A549 (cell line): Measurements from ENCODE around the gene HBG2. TPM values are rescaled to one million over a fixed set of nuclear protein-coding genes. Genes with fewer than 3 reads are reported as not detected.

Experiments used
- ATAC-seq, 2 experiments: fragments of 200-7000 bp in 1 of 2; fragments of >200 bp in 1 of 2; cut with Nextera tagmentation in 1 of 2; cut with Tn5 transposase in 1 of 2; 3 replicates each; pipeline versions ENCODE4 v1.8.0 to v1.9.1; 2018 to 2020; ENCODE audit warnings: mild to moderate bottlenecking in 1 of 2, moderate library complexity in 1 of 2
- CTCF ChIA-PET: fragments of 300-600 bp; sonication (Branson Sonifier 250); formaldehyde crosslinking; extraction: SDS; loops from one replicate; lab custom pipeline; 2021; ENCODE audit warnings: antibody characterized with exemption, inconsistent platforms; lab: Yijun Ruan, JAX
- POLR2A ChIA-PET: fragments of 350-600 bp; formaldehyde crosslinking; extraction: SDS; loops from one replicate; lab custom pipeline; 2021; ENCODE audit warnings: antibody characterized with exemption, inconsistent platforms; lab: Yijun Ruan, JAX
- DNase-seq, 2 experiments: peaks; one replicate each; pipeline versions ENCODE4 v3.0.0 to v3.0.0-alpha.2; 2011 to 2016; ENCODE audit warnings: low read depth in 1 of 2, low spot score in 1 of 2
- FAIRE-seq: peaks from 2 replicates; lab custom pipeline; 2011; peaks lifted over from hg19 to GRCh38; lab: Jason Lieb, UNC
- H3K27ac ChIP-seq, 2 experiments: fragments of >200 bp; sonication (Bioruptor Twin); formaldehyde crosslinking; 3 replicates each; pipeline ENCODE4 v1.5.1; 2016 to 2017
- H3K4me1 ChIP-seq: fragments of >200 bp; sonication (Bioruptor Twin); formaldehyde crosslinking; 3 replicates; pipeline ENCODE4 v1.6.1; 2016
- H3K4me2 ChIP-seq: fragments of >200 bp; sonication (Bioruptor Twin); formaldehyde crosslinking; 3 replicates; pipeline ENCODE4 v1.6.1; 2016
- H3K4me3 ChIP-seq: fragments of >200 bp; sonication (Bioruptor Twin); formaldehyde crosslinking; 3 replicates; pipeline ENCODE4 v1.5.1; 2016
- H3K9me3 ChIP-seq: fragments of >200 bp; sonication (Bioruptor Twin); formaldehyde crosslinking; 3 replicates; pipeline ENCODE4 v1.6.1; 2016
- BHLHE40 ChIP-seq: IDR thresholded peaks from 2 replicates; pipeline ENCODE4 v1.6.1; 2012; ENCODE audit warnings: low read depth, low read length, inconsistent platforms
- CBX8 ChIP-seq: fragments of 200-600 bp; sonication (generic); IDR thresholded peaks from 2 replicates; pipeline ENCODE4 v1.6.1; 2016
- CEBPB ChIP-seq, 2 experiments: fragments of >200 bp in 1 of 2; sonication (Bioruptor Twin) in 1 of 2; formaldehyde crosslinking in 1 of 2; IDR thresholded peaks; 2 replicates each; pipeline ENCODE4 v1.6.1; 2012 to 2016
- CHD4 ChIP-seq: fragments of 200-600 bp; sonication (generic); IDR thresholded peaks from 2 replicates; pipeline ENCODE4 v1.6.1; 2016; ENCODE audit warnings: antibody characterized with exemption, mild to moderate bottlenecking, borderline replicate concordance
- EHF ChIP-seq: fragments of 250-450 bp; sonication (Bioruptor Pico); IDR thresholded peaks from 2 replicates; pipeline ENCODE4 v1.5.0; 2020; ENCODE audit warnings: mild to moderate bottlenecking
- EHMT2 ChIP-seq: fragments of 200-600 bp; sonication (generic); IDR thresholded peaks from 2 replicates; pipeline ENCODE4 v1.6.1; 2016; ENCODE audit warnings: antibody characterized with exemption, low read depth, mild to moderate bottlenecking, moderate library complexity
- FOXS1 ChIP-seq: fragments of 250-450 bp; sonication (Bioruptor Pico); IDR thresholded peaks from 2 replicates; pipeline ENCODE4 v1.5.0; 2020; ENCODE audit warnings: mild to moderate bottlenecking, moderate library complexity
- HOXA7 ChIP-seq: fragments of 250-450 bp; sonication (Bioruptor Pico); IDR thresholded peaks from 2 replicates; pipeline ENCODE4 v1.5.0; 2020; ENCODE audit warnings: mild to moderate bottlenecking, moderate library complexity
- KDM1A ChIP-seq: fragments of 200-600 bp; sonication (generic); IDR thresholded peaks from 2 replicates; pipeline ENCODE4 v1.6.1; 2016; ENCODE audit warnings: low read depth, mild to moderate bottlenecking
- KDM5A ChIP-seq: fragments of 200-600 bp; sonication (generic); IDR thresholded peaks from 2 replicates; pipeline ENCODE4 v1.6.1; 2016; ENCODE audit warnings: antibody characterized with exemption, mild to moderate bottlenecking
- MAZ ChIP-seq: fragments of 150-350 bp; IDR thresholded peaks from 2 replicates; pipeline ENCODE4 v1.6.1; 2014; ENCODE audit warnings: antibody characterized with exemption, low read depth, low read length, borderline replicate concordance
- MYC ChIP-seq: IDR thresholded peaks from 2 replicates; pipeline ENCODE4 v1.6.1; 2012; ENCODE audit warnings: mild to moderate bottlenecking, inconsistent platforms, low read length, improper control_type of control experiment, borderline replicate concordance
- PHF8 ChIP-seq: fragments of 200-600 bp; sonication (generic); IDR thresholded peaks from 2 replicates; pipeline ENCODE4 v1.6.1; 2016; ENCODE audit warnings: low read depth, mild to moderate bottlenecking, antibody characterized with exemption, moderate library complexity, borderline replicate concordance
- POLR2AphosphoS2 ChIP-seq: conservative IDR thresholded peaks from 2 replicates; pipeline ENCODE4 v1.6.1; 2012; ENCODE audit warnings: low read length, improper control_type of control experiment, inconsistent platforms
- RAD21 ChIP-seq, 2 experiments: fragments of >200 bp in 1 of 2; sonication (Bioruptor Twin) in 1 of 2; formaldehyde crosslinking in 1 of 2; IDR thresholded peaks in 1 of 2; conservative IDR thresholded peaks in 1 of 2; 2 replicates in 1 of 2; 3 replicates in 1 of 2; pipeline ENCODE4 v1.6.1; 2012 to 2018; ENCODE audit warnings: inconsistent platforms in 1 of 2
- RARB ChIP-seq: fragments of 250-450 bp; sonication (Bioruptor Pico); IDR thresholded peaks from 2 replicates; pipeline ENCODE4 v1.8.0; 2021; ENCODE audit warnings: mild to moderate bottlenecking, moderate library complexity
- RCOR1 ChIP-seq: fragments of 150-350 bp; IDR thresholded peaks from 2 replicates; pipeline ENCODE4 v1.6.1; 2014; ENCODE audit warnings: antibody characterized with exemption, low read length, low read depth
- TFCP2L1 ChIP-seq: fragments of 250-450 bp; sonication (Bioruptor Pico); IDR thresholded peaks from 2 replicates; pipeline ENCODE4 v1.5.0; 2021; ENCODE audit warnings: mild to moderate bottlenecking
- TP53 ChIP-seq: fragments of 250-450 bp; sonication (Bioruptor Pico); IDR thresholded peaks from 2 replicates; pipeline ENCODE4 v1.5.0; 2021; ENCODE audit warnings: mild to moderate bottlenecking, moderate library complexity
- ZC3H11A ChIP-seq: fragments of 450-650 bp; IDR thresholded peaks from 2 replicates; pipeline ENCODE4 v1.6.1; 2014; ENCODE audit warnings: antibody characterized with exemption, mild to moderate bottlenecking
- ZFP36 ChIP-seq: fragments of 450-650 bp; IDR thresholded peaks from 2 replicates; pipeline ENCODE4 v1.6.1; 2014; ENCODE audit warnings: borderline replicate concordance; ENCODE audit not compliant: partially characterized antibody
- ZNF302 ChIP-seq: fragments of 250-450 bp; sonication (Bioruptor Pico); IDR thresholded peaks from 2 replicates; pipeline ENCODE4 v1.9.0; 2021; ENCODE audit warnings: inconsistent platforms, mild to moderate bottlenecking, moderate library complexity
- WGBS: methylation state at CpG from one replicate; pipeline ENCODE4 v1.1.6; 2017; ENCODE audit errors: missing lambda C conversion rate; 5-methylcytosine and 5-hydroxymethylcytosine counted together
- polyA plus RNA-seq, 4 experiments: library from polyadenylated mRNA; depleted of rRNA in 3 of 4; stranded (reverse); fragments of >200 nt; fragmentation: RNase III in 1 of 4; extraction: RNeasy Plus Mini Kit Qiagen cat#74134 plus additional on column Dnase treatment in 1 of 4; gene quantifications; 2 replicates in 3 of 4; 3 replicates in 1 of 4; pipeline ENCODE4 v1.2.3, GENCODE V29; 2011 to 2017
- TF ChIP-seq, protein P1 (sequence below): fragments of 450-650 bp; IDR thresholded peaks from 2 replicates; pipeline ENCODE4 v1.6.1; 2014; ENCODE audit warnings: antibody characterized with exemption
- TF ChIP-seq, protein P2 (sequence below): fragments of 250-450 bp; sonication (Bioruptor Pico); IDR thresholded peaks from 2 replicates; pipeline ENCODE4 v1.5.0; 2021; ENCODE audit warnings: mild to moderate bottlenecking, moderate library complexity, borderline replicate concordance
- TF ChIP-seq, protein P3 (sequence below): fragments of 200-600 bp; sonication (generic); IDR thresholded peaks from 2 replicates; pipeline ENCODE4 v1.6.1; 2016; ENCODE audit warnings: antibody characterized with exemption, mild to moderate bottlenecking, moderate library complexity
- TF ChIP-seq, protein P4 (sequence below): IDR thresholded peaks from 2 replicates; pipeline ENCODE4 v1.6.1; 2012; ENCODE audit warnings: low read depth, borderline replicate concordance
- TF ChIP-seq, protein P5 (sequence below): fragments of >200 bp; sonication (Bioruptor Twin); formaldehyde crosslinking; IDR thresholded peaks from 2 replicates; pipeline ENCODE4 v1.6.1; 2016

Gene HBG2
- polyA plus RNA-seq, 2 of the 4 experiments (the other 2 are of a cell fraction), result not detected

DNA sequence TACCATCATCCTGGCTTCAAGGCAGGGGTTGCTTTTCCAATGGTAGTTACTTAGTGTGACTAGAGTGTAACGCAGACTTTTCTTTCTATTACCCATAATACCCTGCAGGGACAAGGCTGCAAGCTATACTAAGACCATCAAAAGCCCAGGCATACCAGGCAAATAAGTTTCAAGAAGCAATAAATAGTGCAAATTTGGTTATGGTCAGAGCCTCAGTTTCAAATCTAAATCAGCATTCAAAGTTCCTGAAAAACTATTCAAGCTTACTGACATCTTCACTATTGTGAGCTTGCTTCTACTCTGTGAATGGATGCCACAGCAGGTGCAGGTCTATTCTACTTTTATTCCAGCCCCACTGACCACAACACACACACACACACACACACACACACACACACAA lies 25.2 kb downstream of the HBG2 start:
- Histone ChIP-seq H3K4me3 (no peak overlapping the region), H3K4me1 (no peaks in the 10 kb centered on the region), H3K4me2 (no peak overlapping the region), H3K27ac (no peak overlapping the region), H3K9me3 (no peaks in the 10 kb centered on the region)
- 85% methylated on average over 1 of the region's 1 CpG for WGBS
- FAIRE-seq (no peak), DNase-seq (no peak), ATAC-seq (no peak)
- TF ChIP-seq POLR2AphosphoS2 (no peak), BHLHE40 (no peak), PHF8 (no peak), EHF (CRISPR knock-in tag) (no peak), CBX8 (no peak), HOXA7 (CRISPR knock-in tag) (no peak), ZC3H11A (no peak), ZFP36 (no peak), KDM1A (no peak), CEBPB (IDR thresholded peaks at IDR 0.05) (no peak), RCOR1 (no peak), MAZ (no peak), TFCP2L1 (CRISPR knock-in tag) (no peak)
- TF ChIP-seq, protein P1, sequence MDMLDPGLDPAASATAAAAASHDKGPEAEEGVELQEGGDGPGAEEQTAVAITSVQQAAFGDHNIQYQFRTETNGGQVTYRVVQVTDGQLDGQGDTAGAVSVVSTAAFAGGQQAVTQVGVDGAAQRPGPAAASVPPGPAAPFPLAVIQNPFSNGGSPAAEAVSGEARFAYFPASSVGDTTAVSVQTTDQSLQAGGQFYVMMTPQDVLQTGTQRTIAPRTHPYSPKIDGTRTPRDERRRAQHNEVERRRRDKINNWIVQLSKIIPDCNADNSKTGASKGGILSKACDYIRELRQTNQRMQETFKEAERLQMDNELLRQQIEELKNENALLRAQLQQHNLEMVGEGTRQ, result no peak
- TF ChIP-seq, protein P2, sequence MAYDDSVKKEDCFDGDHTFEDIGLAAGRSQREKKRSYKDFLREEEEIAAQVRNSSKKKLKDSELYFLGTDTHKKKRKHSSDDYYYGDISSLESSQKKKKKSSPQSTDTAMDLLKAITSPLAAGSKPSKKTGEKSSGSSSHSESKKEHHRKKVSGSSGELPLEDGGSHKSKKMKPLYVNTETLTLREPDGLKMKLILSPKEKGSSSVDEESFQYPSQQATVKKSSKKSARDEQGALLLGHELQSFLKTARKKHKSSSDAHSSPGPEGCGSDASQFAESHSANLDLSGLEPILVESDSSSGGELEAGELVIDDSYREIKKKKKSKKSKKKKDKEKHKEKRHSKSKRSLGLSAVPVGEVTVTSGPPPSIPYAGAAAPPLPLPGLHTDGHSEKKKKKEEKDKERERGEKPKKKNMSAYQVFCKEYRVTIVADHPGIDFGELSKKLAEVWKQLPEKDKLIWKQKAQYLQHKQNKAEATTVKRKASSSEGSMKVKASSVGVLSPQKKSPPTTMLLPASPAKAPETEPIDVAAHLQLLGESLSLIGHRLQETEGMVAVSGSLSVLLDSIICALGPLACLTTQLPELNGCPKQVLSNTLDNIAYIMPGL (CRISPR knock-in tag), result no peak
- ChIA-PET POLR2A (no interaction called here), CTCF (interaction anchor here (0.8 kb wide), 1 partner anchor 22 kb away, joined by 4 read pairs; no protein-coding TSS in a partner anchor)

DNA sequence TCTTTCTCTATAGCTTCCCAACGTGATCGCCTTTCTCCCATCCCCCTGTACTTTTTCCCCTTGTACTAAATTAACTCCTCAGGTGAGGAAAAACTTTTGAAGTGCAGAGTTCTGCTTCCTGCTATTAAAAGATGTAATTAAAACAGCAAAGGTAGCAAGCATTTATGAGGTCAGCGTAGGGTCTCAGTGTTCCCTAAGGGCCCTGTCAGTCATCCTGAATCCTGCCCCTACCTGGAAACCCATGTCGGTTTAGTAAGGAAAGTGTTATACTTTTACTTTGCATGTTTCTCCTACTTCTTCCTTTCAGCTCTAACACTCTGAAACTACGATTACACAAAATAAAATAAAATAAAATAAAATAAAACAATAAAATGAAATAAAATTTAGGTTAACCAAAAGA lies 26.5 kb downstream of the HBG2 start:
- no peak overlapping the region for H3K4me2 ChIP-seq
- ChIA-PET CTCF (interaction anchor here (1.0 kb wide), 1 partner anchor 24 kb away, joined by 3 read pairs; no protein-coding TSS in a partner anchor), POLR2A (no interaction called here)
- no peak overlapping the region for H3K4me3 ChIP-seq
- no peak overlapping the region for H3K27ac ChIP-seq
- TF ChIP-seq FOXS1 (CRISPR knock-in tag), result no peak
- no peak for TF ChIP-seq KDM1A
- no peak for TF ChIP-seq KDM5A
- TF ChIP-seq, protein P1, result no peak
- TF ChIP-seq EHMT2, result no peak
- TF ChIP-seq TP53 (CRISPR knock-in tag), result no peak
- TF ChIP-seq ZNF302 (CRISPR knock-in tag), result no peak
- no peak for TF ChIP-seq CHD4
- no peak for TF ChIP-seq BHLHE40
- WGBS, result 52% methylated on average over 5 of the region's 5 CpGs
- DNase-seq, result no peak
- no peak for FAIRE-seq
- no peaks in the 10 kb centered on the region for H3K4me1 ChIP-seq
- no peak for ATAC-seq
- no peaks in the 10 kb centered on the region for H3K9me3 ChIP-seq

GRCh38 chr11:5227681-5228080 lies 26.9 kb downstream of the HBG2 start:
- H3K9me3 ChIP-seq, result no peaks in the 10 kb centered on the region
- WGBS, result 3% methylated on average over 1 of the region's 1 CpG
- H3K27ac ChIP-seq, result no peak overlapping the region
- DNase-seq (no peak), ATAC-seq (no peak), FAIRE-seq (no peak)
- H3K4me2 ChIP-seq, result no peak overlapping the region
- CTCF ChIA-PET, result no interaction called here
- no peaks in the 10 kb centered on the region for H3K4me1 ChIP-seq
- POLR2A ChIA-PET, result no interaction called here
- no peak overlapping the region for H3K4me3 ChIP-seq
- TF ChIP-seq BHLHE40, result no peak
- no peak for TF ChIP-seq RARB (CRISPR knock-in tag)
- no peak for TF ChIP-seq KDM1A
- TF ChIP-seq, protein P3, sequence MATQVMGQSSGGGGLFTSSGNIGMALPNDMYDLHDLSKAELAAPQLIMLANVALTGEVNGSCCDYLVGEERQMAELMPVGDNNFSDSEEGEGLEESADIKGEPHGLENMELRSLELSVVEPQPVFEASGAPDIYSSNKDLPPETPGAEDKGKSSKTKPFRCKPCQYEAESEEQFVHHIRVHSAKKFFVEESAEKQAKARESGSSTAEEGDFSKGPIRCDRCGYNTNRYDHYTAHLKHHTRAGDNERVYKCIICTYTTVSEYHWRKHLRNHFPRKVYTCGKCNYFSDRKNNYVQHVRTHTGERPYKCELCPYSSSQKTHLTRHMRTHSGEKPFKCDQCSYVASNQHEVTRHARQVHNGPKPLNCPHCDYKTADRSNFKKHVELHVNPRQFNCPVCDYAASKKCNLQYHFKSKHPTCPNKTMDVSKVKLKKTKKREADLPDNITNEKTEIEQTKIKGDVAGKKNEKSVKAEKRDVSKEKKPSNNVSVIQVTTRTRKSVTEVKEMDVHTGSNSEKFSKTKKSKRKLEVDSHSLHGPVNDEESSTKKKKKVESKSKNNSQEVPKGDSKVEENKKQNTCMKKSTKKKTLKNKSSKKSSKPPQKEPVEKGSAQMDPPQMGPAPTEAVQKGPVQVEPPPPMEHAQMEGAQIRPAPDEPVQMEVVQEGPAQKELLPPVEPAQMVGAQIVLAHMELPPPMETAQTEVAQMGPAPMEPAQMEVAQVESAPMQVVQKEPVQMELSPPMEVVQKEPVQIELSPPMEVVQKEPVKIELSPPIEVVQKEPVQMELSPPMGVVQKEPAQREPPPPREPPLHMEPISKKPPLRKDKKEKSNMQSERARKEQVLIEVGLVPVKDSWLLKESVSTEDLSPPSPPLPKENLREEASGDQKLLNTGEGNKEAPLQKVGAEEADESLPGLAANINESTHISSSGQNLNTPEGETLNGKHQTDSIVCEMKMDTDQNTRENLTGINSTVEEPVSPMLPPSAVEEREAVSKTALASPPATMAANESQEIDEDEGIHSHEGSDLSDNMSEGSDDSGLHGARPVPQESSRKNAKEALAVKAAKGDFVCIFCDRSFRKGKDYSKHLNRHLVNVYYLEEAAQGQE, result no peak
- no peak for TF ChIP-seq CBX8
- no peak for TF ChIP-seq RAD21 (conservative IDR thresholded peaks at IDR 0.05 in 1 of 2, IDR thresholded peaks at IDR 0.05 in 1 of 2)
- TF ChIP-seq, protein P4, sequence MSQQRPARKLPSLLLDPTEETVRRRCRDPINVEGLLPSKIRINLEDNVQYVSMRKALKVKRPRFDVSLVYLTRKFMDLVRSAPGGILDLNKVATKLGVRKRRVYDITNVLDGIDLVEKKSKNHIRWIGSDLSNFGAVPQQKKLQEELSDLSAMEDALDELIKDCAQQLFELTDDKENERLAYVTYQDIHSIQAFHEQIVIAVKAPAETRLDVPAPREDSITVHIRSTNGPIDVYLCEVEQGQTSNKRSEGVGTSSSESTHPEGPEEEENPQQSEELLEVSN, result no peak
- TF ChIP-seq MYC, result no peak
- TF ChIP-seq, protein P5, sequence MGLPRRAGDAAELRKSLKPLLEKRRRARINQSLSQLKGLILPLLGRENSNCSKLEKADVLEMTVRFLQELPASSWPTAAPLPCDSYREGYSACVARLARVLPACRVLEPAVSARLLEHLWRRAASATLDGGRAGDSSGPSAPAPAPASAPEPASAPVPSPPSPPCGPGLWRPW, result no peak
